Natural killer cell (primary cell): Measurements from ENCODE around the gene TCF7L1. TPM values are rescaled to one million over a fixed set of nuclear protein-coding genes. Genes with fewer than 3 reads are reported as not detected.

Source experiments
- ATAC-seq, 3 donors: fragments of 150-1000 bp in 2 of 3; fragments of 200-7000 bp in 1 of 3; cut with Tn5 transposase; 1 replicate in 1 of 3; 2 replicates in 2 of 3; pipeline ENCODE4 v1.10.0; 2021; ENCODE audit warnings: mild to moderate bottlenecking in 2 of 3, moderate library complexity in 2 of 3
- DNase-seq, 2 donors: peaks; one replicate each; pipeline versions ENCODE4 v3.0.0 to v3.0.0-alpha.2; 2013 to 2021; ENCODE audit warnings: mixed read lengths in 1 of 2
- H3K27ac ChIP-seq: one replicate; pipeline ENCODE4 v1.5.1; 2013; ENCODE audit warnings: mild to moderate bottlenecking, low read length
- H3K27me3 ChIP-seq: one replicate; pipeline ENCODE4 v1.6.1; 2013; ENCODE audit warnings: low read length; ENCODE audit not compliant: control insufficient read depth, insufficient read depth
- H3K36me3 ChIP-seq: one replicate; pipeline ENCODE4 v1.6.1; 2013; ENCODE audit warnings: low read length; ENCODE audit not compliant: control insufficient read depth, insufficient read depth
- H3K4me1 ChIP-seq: one replicate; pipeline ENCODE4 v1.6.1; 2013; ENCODE audit warnings: low read length; ENCODE audit not compliant: control insufficient read depth, insufficient read depth
- H3K4me3 ChIP-seq: one replicate; pipeline ENCODE4 v1.5.1; 2013; ENCODE audit warnings: low read length
- H3K9me3 ChIP-seq: one replicate; pipeline ENCODE4 v1.6.1; 2013; ENCODE audit warnings: low read length; ENCODE audit not compliant: control insufficient read depth, insufficient read depth
- H3K27ac Mint-ChIP-seq, 2 donors: one replicate each; pipeline ENCODE4 v1.8.0; 2022; ENCODE audit warnings: mild to moderate bottlenecking in 2 of 2, mixed read lengths in 2 of 2, moderate library complexity in 1 of 2
- H3K27me3 Mint-ChIP-seq, 2 donors: one replicate each; pipeline ENCODE4 v1.8.0; 2022; ENCODE audit warnings: low read depth in 2 of 2, mixed read lengths in 2 of 2
- H3K36me3 Mint-ChIP-seq: one replicate; pipeline ENCODE4 v1.8.0; 2022; ENCODE audit warnings: mixed read lengths
- H3K4me1 Mint-ChIP-seq, 2 donors: one replicate each; pipeline ENCODE4 v1.8.0; 2022; ENCODE audit warnings: mixed read lengths in 2 of 2
- H3K4me3 Mint-ChIP-seq: one replicate; pipeline ENCODE4 v1.8.0; 2022; ENCODE audit warnings: mild to moderate bottlenecking, moderate library complexity, mixed read lengths
- H3K9me3 Mint-ChIP-seq, 2 donors: one replicate each; pipeline ENCODE4 v1.8.0; 2022; ENCODE audit warnings: mixed read lengths in 2 of 2
- WGBS: methylation state at CpG from one replicate; pipeline ENCODE4 v1.1.7; 2013; ENCODE audit warnings: missing lambda C conversion rate; ENCODE audit not compliant: insufficient coverage; 5-methylcytosine and 5-hydroxymethylcytosine counted together
- intact Hi-C: fragments of 100-400 bp; cut with micrococcal nuclease; formaldehyde crosslinking; loops from one replicate; pipeline ENCODE4 v1.14.2; 2022
- total RNA-seq, 4 donors: library from RNA; stranded (reverse); fragments of 120-200 nt in 1 of 4; gene quantifications; one replicate each; pipeline versions ENCODE4 v1.2.3 to v1.2.4, GENCODE V29; 2013 to 2022
- TF ChIP-seq, protein P1 (sequence below): fragments of 200-600 bp; IDR thresholded peaks from one replicate; pipeline ENCODE4 v1.8.0; 2022; ENCODE audit warnings: antibody characterized with exemption

Gene TCF7L1
- total RNA-seq, 3 donors from 2014 or later (not counting 1 experiment from before 2014, with no cell fraction given): not detected

DNA sequence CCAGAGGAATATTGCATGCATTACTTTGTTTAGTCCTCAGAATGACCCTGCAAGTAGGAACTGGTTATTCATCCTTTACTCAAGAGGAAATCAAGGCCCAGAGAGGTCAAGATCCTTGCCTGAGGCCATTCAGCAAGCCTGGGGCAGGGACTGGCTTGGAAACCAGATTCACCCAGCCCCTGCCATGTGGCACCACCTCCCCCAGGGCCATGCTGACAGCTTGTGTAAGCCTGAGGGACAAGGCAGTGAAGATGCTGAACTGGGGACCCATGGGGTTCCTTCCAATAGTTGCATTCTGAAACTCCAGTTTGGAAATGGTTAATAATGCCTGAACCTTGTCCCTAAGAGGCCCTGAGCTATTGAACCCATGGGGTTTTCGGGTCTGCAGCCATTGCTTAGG is 24.2 kb downstream of the TCF7L1 start:
- no peak overlapping the region for H3K4me3 ChIP-seq
- Mint-ChIP-seq H3K4me3 (no peak overlapping the region), H3K27ac (no peak overlapping the region), H3K9me3 (no peaks in the 10 kb centered on the region), H3K36me3 (no peaks in the 10 kb centered on the region), H3K27me3 (no peaks in the 10 kb centered on the region), H3K4me1 (no peaks in the 10 kb centered on the region)
- no peaks in the 10 kb centered on the region for H3K4me1 ChIP-seq
- H3K9me3 ChIP-seq: no peaks in the 10 kb centered on the region
- no peaks in the 10 kb centered on the region for H3K36me3 ChIP-seq
- no peak for ATAC-seq
- DNase-seq: no peak
- no peaks in the 10 kb centered on the region for H3K27me3 ChIP-seq
- TF ChIP-seq, protein P1, sequence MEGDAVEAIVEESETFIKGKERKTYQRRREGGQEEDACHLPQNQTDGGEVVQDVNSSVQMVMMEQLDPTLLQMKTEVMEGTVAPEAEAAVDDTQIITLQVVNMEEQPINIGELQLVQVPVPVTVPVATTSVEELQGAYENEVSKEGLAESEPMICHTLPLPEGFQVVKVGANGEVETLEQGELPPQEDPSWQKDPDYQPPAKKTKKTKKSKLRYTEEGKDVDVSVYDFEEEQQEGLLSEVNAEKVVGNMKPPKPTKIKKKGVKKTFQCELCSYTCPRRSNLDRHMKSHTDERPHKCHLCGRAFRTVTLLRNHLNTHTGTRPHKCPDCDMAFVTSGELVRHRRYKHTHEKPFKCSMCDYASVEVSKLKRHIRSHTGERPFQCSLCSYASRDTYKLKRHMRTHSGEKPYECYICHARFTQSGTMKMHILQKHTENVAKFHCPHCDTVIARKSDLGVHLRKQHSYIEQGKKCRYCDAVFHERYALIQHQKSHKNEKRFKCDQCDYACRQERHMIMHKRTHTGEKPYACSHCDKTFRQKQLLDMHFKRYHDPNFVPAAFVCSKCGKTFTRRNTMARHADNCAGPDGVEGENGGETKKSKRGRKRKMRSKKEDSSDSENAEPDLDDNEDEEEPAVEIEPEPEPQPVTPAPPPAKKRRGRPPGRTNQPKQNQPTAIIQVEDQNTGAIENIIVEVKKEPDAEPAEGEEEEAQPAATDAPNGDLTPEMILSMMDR: no peak
- intact Hi-C loops: no loop called here
- no peak overlapping the region for H3K27ac ChIP-seq
- 63% methylated on average over 1 of the region's 1 CpG for WGBS

DNA sequence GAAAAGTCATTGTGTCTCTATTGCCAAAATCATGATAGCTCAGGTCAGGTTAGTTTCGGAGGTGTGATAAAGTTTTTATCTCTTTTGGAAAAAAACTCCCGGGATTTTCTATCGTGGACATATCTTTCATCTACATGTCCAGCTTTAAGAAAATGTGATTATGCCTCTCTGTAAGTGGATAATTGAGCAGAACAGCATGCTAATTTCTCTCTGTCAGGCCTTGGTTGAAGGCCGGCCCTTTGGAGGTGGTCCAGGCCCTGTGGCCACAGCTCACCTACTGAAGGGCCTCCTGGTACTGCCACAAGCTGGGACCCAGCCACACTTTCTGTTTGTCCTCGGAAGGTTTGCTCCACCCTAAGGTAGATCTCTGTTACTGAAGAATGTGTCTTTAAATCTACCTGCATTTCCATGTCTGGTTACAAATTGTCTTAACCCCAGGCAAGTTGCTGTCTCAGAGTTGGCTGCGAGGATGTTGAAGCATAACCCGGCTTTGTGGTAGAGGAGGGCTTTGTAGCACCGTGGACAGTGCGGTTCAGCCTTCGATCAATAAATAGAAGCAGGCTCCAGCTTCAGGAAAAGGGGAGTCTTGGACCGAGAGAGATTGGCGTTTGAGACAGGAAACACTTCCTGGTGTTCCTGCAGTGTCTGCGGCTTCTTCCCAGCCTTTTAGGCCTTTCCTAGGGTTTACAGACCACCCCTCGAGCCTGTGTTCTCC is 25.5 kb downstream of the TCF7L1 start:
- 85% methylated on average over 13 of the region's 14 CpGs for WGBS
- Mint-ChIP-seq H3K27me3 (peaks cover 0 to 2% of the 10 kb centered on the region in 2 donors), H3K4me1 (no peaks in the 10 kb centered on the region), H3K36me3 (no peaks in the 10 kb centered on the region), H3K27ac (no peak overlapping the region), H3K9me3 (no peaks in the 10 kb centered on the region), H3K4me3 (no peak overlapping the region)
- ATAC-seq: no peak
- no peaks in the 10 kb centered on the region for H3K27me3 ChIP-seq
- H3K4me3 ChIP-seq: no peak overlapping the region
- H3K36me3 ChIP-seq: no peaks in the 10 kb centered on the region
- no peak overlapping the region for H3K27ac ChIP-seq
- no peak for DNase-seq
- intact Hi-C loops: no loop called here
- TF ChIP-seq, protein P1: no peak
- H3K9me3 ChIP-seq: no peaks in the 10 kb centered on the region
- no peaks in the 10 kb centered on the region for H3K4me1 ChIP-seq

DNA sequence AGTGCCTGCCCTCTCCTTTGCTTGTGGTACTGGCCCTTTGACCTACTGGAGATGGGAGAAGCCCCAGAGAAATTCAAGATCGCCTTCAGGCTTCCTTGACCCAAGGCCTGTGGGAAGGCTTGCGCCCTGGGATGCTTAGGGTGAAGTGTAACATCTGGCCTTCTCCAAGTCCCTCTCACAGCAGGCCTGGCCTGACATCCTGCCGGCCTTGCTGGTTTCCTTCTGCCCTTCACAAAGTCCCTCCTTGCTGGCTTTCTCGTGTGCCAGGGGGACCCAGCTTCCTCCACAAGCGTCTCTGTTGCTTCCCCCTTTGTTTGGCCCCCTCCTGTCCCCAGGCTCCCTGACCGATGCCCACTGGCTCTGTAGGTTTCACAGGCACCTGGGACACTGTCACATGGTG is 26.4 kb downstream of the TCF7L1 start:
- Histone ChIP-seq H3K27me3 (no peaks in the 10 kb centered on the region), H3K36me3 (no peaks in the 10 kb centered on the region), H3K27ac (no peak overlapping the region), H3K9me3 (no peaks in the 10 kb centered on the region), H3K4me1 (no peaks in the 10 kb centered on the region), H3K4me3 (no peak overlapping the region)
- H3K36me3 Mint-ChIP-seq: no peaks in the 10 kb centered on the region
- H3K27me3 Mint-ChIP-seq: peaks cover 0 to 4% of the 10 kb centered on the region in 2 donors
- H3K27ac Mint-ChIP-seq: no peak overlapping the region
- no peak overlapping the region for H3K4me3 Mint-ChIP-seq
- 67% methylated on average over 6 of the region's 6 CpGs for WGBS
- ATAC-seq: no peak
- intact Hi-C loops: no loop called here
- TF ChIP-seq, protein P1: no peak
- H3K9me3 Mint-ChIP-seq: no peaks in the 10 kb centered on the region
- no peak for DNase-seq
- no peaks in the 10 kb centered on the region for H3K4me1 Mint-ChIP-seq
